Putamen (tissue), 1 donor: Measurements from ENCODE around the gene TLX3.
"Not testable (repeated sequence)": the region's sequence is repeated elsewhere in the genome, so short reads cannot be mapped to it uniquely, and the experiment has no call there.

Experiments
- DNase-seq: peaks from one replicate; pipeline ENCODE4 v3.0.0-alpha.2; 2016; ENCODE audit warnings: low spot score

Gene TLX3

DNA sequence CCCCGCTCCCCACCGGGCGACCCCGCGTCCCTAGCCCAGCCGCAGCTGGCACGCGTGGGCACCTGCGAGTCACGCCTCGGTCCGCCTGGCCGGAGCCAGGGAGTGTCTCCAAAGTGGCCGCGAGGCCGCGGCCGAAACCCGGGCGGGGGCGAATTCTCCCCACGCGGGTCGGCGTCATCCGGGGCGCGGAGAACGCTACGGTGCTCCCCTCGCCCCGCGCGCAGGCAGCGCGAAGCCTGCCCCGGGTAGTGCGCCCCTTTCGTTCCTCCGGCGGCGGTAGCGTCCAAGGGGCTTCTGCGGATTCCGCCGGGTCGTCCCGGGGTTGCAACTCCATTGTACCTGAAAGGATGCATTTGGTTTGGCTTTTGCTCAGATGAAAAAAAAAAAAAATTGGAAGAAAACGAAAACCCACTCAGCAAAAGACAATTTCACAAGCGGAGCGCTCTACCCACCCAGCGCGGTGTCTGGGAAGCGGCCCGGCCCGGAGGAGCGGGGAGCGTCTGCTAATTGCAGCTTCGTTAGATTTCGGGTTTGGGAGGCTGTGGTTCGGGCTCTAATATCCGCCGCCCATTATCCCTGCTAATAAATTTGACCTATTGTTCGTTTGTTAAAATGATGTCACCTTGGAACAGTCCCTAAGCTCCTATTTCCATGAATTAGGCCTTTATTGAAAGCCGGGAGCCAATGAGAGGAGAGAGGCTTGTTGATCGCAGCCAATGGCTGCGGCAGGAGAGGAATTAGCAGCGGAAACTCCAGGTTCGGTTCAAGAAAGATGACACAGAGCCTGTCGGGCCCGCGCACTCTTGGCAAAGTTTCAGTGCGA is at the start of gene TLX3:
Gene TLX3 (plus strand): TSS at position 796 of the 823 bp plus-strand sequence. CDS start 118 bp downstream, outside the sequence.
- no peak for DNase-seq

DNA sequence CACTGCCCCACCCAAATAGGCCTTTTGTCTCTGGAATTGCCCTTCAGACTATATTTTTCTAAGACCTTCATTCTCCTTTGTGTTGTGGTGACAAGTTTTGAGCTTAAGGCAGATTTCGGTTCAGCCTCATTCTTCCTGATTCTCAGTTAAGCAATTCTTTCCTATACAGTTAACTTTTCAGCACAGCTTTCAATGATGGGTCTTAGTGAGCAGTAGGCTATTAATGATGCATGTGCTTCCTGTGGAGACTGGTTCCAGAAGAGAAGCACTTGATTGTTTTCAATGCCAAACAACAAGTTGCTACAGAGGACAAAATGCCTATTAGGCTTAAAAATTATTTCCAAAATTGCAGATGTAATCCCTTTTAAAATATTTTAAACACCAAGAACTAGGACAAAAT is 47.7 kb upstream of the TLX3 start:
- DNase-seq: no peak

DNA sequence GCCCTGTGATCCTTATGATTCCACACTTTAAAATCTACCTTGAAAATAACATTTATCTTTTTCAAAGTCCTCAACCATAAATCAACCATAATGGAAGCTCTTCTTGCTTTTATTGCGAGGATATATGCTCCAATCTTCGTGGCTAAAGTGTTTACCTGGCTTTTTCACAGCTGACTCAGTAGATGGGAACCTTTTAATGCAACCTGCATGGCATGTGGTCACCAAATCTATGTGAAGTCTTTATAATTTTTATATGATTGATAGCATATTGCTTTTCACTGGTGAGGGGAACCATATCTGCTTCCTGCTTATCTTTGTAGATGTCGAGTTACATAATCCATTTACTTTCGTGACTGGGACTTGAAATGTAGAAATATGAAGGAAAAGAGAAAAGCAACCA is 47.1 kb upstream of the TLX3 start:
- DNase-seq: no peak

DNA sequence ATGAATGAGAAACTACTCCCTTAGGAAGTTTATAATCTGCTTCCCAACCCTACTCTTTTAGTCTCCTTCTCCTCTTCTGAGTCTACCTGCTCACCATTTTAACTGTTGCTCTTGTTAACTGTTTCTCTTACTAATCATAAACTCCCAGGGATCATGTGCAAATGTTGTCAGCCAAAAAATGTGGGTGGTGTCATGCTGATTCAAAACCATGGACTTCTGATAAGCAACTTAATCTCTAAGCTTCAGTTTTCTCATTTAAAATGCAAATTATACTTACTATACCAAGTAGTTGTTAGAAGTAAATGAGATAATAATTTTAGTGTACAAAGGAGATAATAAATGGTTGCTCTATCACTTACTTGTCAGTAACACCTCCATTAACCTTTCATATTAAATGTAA is 45.9 kb upstream of the TLX3 start:
- DNase-seq: no peak

DNA sequence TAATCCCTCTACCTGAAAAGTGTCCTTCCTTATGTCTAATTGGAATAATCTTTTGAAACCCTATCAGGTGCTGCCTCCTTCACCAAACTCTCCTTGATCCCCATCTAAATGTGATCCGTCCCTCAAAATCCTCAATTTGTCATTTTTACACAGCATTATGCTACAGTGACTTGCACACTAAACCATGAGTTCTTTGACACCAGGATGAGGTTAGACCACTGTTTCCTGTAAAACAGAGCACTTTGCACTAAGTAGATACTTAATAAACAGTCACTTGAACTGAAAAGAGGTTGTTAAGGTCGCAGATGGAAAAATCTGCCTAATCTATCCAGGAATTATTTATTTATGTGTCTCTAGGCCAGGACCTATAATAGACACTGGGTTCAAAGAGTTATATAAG is 44.2 kb upstream of the TLX3 start:
- DNase-seq: no peak

GRCh38 chr5:171268700-171269620 is 40.1 kb upstream of the TLX3 start:
- DNase-seq: no peak

- DNase-seq: no peak
Observed at GRCh38 chr5:171269717-171270116, 39.3 kb upstream of the TLX3 start.

DNA sequence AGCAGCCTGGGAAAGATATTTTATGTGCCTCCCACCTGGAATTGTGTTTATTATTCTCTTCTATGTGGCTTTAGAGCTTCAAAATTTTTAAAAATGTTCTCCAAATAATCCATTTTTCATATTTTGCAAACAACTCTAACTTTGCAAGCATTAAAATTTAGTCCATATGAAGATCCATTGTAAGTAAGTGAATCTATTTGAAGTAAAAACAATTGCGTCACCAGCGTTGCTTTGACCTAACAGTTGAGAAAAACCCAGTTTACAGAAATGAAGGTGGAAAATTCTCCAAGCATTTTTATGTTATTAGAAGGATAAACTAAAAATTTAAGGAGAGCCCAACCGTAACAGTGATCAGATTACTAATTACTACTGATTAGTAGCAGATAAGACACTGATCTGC is 38.9 kb upstream of the TLX3 start:
- DNase-seq: no peak

DNA sequence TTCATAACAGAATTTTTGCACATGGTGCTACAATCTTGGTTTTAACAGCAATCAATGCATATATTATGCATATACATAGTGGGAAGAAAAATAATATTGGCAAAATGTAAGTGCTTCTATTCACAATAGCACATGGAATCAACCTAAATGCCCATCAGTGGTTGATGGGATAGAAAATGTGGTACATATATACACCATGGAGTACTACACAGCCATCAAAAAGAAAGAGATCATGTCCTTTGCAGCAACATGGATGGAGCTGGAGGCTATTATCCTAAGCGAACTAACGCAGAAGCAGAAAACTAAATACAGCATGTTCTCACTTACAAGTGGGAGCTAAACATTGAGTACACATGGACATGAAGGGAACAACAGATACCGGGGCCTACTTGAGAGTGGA is 37.2 kb upstream of the TLX3 start:
- DNase-seq: no peak

DNA sequence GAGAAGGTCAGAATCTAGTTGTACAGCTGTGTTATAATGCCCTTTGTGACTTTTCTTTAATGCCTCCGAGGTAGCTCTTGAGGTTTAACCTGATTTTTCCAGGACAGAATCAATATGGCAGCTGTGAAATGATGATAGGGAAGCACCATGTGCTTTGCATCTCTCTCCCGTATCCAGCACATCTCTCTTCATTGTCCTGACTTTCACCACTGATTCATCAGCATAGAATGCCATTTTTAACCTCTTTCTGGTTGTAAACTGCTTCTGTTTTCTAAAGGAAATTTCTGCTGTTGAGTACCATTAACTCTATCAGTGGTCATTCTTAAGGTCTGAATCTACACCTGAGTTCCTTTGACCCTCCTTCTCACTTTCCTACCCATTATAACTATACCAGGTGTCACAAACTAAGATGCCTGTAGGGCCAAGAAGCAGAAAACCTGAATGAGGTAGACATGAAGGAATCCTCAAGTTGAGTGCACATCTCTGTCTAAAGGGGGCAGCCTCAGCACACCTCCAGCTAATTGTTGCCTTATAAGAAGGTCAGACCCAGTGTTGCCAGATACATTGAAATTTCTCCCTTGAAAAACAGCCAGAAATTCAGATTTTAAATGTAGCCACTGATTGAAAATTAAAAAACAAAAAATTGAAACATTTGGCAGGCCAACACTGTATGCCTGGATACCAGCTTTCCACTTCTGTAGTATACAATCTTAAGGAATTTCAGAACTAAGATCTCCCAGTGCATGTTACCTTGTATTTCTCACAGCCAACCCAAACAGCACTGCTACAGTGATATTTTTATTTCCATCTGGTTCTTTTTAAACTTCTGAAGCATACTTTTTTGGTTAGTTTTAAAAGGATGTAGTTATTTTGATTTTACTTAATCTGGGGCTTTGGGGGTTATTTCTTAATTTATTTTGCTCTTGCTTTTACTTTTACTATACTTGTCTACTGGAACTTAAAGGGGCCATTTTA is 35.8 kb upstream of the TLX3 start:
- DNase-seq: no peak

DNA sequence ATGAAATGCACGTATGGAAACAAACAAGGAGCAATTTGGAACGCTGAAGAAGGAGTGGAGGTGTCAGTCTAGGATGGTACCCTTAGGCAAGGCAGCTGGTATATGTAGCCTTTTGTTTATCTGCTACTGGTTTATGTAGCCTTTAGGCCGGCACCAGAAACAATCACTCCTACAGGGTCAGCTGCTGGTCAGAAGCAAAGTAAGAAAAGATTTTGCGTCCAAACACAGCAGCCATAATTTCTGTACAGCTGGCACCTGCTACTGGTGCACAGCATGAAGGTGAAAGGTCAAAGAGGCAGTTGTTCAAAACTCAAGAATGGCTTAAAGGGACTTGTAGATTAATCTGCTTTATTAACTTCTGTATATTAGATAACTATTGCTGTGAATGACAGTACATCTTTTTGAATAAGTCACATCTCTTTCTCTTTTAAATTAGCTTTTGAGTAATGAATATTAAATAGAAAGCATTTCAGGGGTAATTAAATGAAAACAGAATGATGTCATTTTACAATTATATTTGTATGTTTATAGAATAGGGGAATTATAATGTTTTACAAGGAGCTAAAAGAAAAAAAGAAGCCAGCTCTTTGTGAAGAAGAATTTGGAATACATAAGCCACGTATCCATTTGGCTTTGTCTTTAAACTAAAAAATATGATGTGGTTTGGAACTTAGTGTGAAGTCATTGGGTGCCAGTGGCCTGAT is 33.1 kb upstream of the TLX3 start:
- DNase-seq: no peak

GRCh38 chr5:171283753-171284152 is 25.3 kb upstream of the TLX3 start:
- DNase-seq: no peak

DNA sequence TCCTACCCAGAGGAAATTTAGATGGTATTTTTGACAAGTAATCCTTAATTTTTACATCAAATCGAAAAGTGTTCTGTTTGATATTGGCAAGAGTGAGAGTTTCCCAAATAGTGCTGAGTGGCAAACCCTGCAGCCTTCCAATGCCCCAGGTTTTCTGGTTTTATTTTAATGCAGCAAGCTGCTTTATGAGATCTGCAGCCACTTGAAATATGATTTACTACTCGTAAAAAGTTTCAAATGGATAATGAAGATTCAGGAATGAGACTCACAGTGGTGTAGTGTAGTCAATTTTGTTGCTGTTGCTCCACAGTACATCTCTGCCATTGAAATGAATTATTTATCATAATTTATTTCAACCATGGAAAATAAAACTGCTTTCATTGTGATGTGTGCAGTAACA is 23.6 kb upstream of the TLX3 start:
- no peak for DNase-seq

GRCh38 chr5:171288066-171288465 is 21.0 kb upstream of the TLX3 start:
- no peak for DNase-seq

- DNase-seq: no peak
Observed at GRCh38 chr5:171291371-171291770, 17.7 kb upstream of the TLX3 start.

DNA sequence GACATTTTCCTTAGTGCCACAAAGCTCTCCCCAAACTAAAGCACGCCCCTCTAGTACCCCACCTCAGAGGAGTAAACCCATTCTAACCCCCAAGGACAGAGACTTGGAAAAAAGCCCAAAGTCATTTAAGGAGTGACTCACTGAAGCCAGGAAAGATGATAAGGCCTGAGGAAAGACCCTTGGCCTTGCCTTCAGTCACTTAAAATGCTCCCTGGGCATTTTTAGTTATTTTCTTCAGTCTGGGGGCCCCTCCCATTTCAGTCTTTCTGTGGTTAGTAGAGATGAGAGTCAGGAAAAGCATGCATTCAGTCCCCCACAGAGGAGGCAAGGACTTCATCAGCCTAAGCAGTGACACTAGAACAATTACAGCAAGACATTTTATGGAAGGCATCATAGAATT is 13.7 kb upstream of the TLX3 start:
- no peak for DNase-seq

- DNase-seq: no peak
Observed at GRCh38 chr5:171295801-171296200, 13.2 kb upstream of the TLX3 start.

DNA sequence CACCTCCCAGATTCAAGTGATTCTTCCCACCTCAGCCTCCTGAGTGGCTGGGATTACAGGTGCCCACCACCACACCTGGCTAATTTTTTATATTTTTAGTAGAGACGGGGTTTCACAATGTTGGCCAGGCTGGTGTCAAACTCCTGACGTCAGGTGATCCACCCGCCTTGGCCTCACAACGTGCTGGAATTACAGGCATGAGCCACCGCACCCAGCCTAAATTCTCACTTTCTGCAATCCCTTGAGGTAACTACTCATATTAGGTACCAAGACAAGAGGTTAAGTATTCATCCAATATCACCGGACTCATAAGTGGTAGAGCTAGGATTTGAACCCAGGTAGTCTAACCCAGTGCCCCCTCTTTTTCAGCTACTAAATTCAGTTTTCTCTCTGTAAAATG is 11.1 kb upstream of the TLX3 start:
- DNase-seq: not testable (repeated sequence)

DNA sequence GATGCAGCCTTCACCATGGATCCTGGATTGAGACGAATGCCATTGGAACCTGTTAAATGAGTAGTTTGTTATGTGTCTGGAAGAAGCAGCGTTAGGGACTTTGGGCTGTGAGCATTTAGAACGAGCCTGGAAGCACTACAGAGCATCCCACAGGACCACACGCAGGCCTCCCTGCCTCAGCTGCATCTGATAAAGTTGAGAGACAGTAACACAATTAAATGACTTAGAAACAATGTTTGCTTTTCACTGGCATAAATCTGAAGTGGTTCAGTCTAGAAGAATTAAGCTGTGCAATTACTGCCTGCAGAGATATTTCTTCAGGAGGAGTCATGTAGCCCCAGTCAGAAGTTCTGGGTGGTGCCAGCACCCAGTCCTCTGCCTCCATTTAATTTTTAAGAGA is 9.8 kb upstream of the TLX3 start:
- no peak for DNase-seq

DNA sequence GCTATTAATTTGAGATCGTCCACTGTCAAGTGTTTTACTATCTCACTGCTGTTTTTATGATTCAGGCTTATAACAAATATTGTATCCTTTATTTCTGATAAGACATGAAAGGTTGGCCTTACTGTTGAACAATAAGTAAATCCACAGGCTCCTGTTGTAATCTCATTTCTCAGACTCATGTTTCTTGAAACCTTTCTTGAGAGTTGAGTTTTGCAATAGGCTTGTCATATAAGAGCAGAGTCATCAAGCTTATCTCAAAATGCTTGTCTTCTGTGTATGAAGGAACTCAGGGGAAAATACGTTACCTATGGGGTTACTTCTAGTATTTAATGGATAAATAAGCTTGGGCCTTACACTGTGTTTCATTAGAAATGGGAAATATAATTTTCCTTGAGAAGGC is 9.2 kb upstream of the TLX3 start:
- DNase-seq: no peak

DNA sequence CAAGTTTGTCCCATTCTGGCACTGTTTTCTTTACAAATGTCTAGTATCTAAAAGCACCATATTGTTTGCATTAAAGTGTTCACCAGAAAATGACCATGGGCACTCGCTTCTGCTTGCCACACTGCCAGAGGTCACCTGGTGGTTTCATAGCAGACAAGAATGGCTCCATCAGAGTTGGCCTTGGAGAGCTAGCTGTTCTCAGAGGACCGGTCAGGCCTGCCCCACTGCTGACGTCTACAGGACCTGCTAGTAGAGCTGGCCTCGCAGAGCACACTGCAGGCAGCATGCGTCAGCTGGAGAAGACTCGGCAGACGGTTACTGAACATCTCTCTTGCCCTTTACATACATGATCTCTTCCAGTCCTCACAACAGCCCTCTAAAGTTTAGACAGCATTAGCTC is 8.7 kb upstream of the TLX3 start:
- DNase-seq: no peak
